Esophagus muscularis mucosa (tissue), 4 donors: ENCODE data around the gene EMC10. TPM values are rescaled to one million over a fixed set of nuclear protein-coding genes. Genes with fewer than 3 reads are reported as not detected.
A peak's percentile ranks its signal among the peaks of the same experiment; 100 is the strongest.

ENCODE experiments used
- DNase-seq: peaks from one replicate; pipeline ENCODE4 v3.0.0-alpha.2; 2017; ENCODE audit errors: extremely low spot score
- H3K27ac ChIP-seq, 4 donors: fragments of 200-600 bp; sonication (generic); replicated peaks in 1 of 4; 1 replicate in 3 of 4; 2 replicates in 1 of 4; pipeline ENCODE4 v1.5.1; 2016 to 2019; ENCODE audit warnings: mild to moderate bottlenecking in 1 of 4
- H3K27me3 ChIP-seq, 4 donors: fragments of 200-600 bp; sonication (generic); one replicate each; pipeline versions ENCODE4 v1.5.1 to v1.6.0; 2016 to 2019
- H3K36me3 ChIP-seq, 4 donors: fragments of 200-600 bp; sonication (generic); one replicate each; pipeline ENCODE4 v1.5.1; 2016 to 2019
- H3K4me1 ChIP-seq, 4 donors: fragments of 200-600 bp; sonication (generic); one replicate each; pipeline ENCODE4 v1.5.1; 2016 to 2019
- H3K4me3 ChIP-seq, 4 donors: fragments of 200-600 bp; sonication (generic); 1 replicate in 2 of 4; 2 replicates in 2 of 4; pipeline ENCODE4 v1.5.1; 2016 to 2019; ENCODE audit warnings: mild to moderate bottlenecking in 4 of 4, moderate library complexity in 1 of 4
- H3K9me3 ChIP-seq, 4 donors: fragments of 200-600 bp; sonication (generic); 1 replicate in 3 of 4; 2 replicates in 1 of 4; pipeline ENCODE4 v1.5.1; 2016 to 2019
- EP300 ChIP-seq: sonication (generic); formaldehyde crosslinking; IDR thresholded peaks from one replicate; pipeline ENCODE4 v1.6.1; 2017; ENCODE audit warnings: antibody characterized with exemption
- POLR2A ChIP-seq: fragments of 450-650 bp; IDR thresholded peaks from one replicate; pipeline ENCODE4 v1.6.1; 2017; ENCODE audit warnings: antibody characterized with exemption, moderate library complexity, mild to moderate bottlenecking, low read depth
- POLR2AphosphoS5 ChIP-seq, 2 donors: sonication (generic); formaldehyde crosslinking; IDR thresholded peaks; one replicate each; pipeline ENCODE4 v1.6.1; 2017; ENCODE audit warnings: antibody characterized with exemption in 2 of 2
- WGBS: methylation state at CpG from one replicate; pipeline ENCODE4 v1.1.5; 2018; 5-methylcytosine and 5-hydroxymethylcytosine counted together
- intact Hi-C: fragments of 100-400 bp; cut with DNase I; formaldehyde crosslinking; loops from one replicate; pipeline ENCODE4 v1.15.1; 2023
- total RNA-seq, 4 donors: library from RNA; depleted of rRNA; stranded (reverse); fragments of >200 nt; gene quantifications; one replicate each; pipeline versions ENCODE4 v1.1.0 to v1.2.1, GENCODE V29; 2016
- TF ChIP-seq, protein P1 (sequence below), 3 experiments: fragments of 200-600 bp in 2 of 3; fragments of 450-650 bp in 1 of 3; sonication (generic) in 2 of 3; IDR thresholded peaks; one replicate each; pipeline ENCODE4 v1.5.1; 2017 to 2019; ENCODE audit warnings: antibody characterized with exemption in 3 of 3, mild to moderate bottlenecking in 2 of 3, moderate library complexity in 1 of 3

Gene EMC10
- total RNA-seq, 4 donors from 2014 or later, result 41.1 to 79.1 (median 59.7) TPM

DNA sequence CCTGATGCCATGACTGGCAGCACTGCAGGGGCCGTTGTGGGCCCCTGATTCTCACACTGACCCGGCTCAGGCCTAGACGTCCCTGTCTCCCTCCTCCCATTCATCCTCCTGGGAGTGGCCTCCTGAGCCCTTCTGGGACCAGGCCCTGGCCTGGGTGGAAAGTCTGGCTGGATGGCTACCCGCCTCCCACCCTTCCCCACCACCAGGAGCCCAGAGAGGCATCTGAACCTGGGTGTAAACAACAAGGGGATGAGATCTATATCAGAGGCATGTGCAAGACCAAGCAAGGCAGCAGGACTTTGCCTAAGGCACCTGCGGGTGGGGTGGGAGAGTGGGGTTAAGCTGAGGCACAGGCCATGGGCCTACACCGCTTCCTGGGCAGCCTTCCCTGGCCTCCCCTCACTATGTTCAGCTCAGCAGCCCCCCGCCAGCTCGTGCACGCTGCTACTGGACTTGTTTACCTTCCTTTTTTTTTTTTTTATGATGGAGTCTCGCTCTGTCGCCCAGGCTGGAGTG lies 59.4 kb downstream of the EMC10 start:
- H3K4me3 ChIP-seq, result no peak overlapping the region
- no peaks in the 10 kb centered on the region for H3K4me1 ChIP-seq
- no peak overlapping the region for H3K27ac ChIP-seq
- intact Hi-C loops, result loop anchor here (2.0 kb wide), 1 partner anchor 247 kb away; no protein-coding TSS in a partner anchor
- no peaks in the 10 kb centered on the region for H3K36me3 ChIP-seq
- no peak for TF ChIP-seq POLR2A
- no peak for TF ChIP-seq EP300
- TF ChIP-seq POLR2AphosphoS5 (IDR thresholded peaks at IDR 0.05), result no peak
- TF ChIP-seq, protein P1, sequence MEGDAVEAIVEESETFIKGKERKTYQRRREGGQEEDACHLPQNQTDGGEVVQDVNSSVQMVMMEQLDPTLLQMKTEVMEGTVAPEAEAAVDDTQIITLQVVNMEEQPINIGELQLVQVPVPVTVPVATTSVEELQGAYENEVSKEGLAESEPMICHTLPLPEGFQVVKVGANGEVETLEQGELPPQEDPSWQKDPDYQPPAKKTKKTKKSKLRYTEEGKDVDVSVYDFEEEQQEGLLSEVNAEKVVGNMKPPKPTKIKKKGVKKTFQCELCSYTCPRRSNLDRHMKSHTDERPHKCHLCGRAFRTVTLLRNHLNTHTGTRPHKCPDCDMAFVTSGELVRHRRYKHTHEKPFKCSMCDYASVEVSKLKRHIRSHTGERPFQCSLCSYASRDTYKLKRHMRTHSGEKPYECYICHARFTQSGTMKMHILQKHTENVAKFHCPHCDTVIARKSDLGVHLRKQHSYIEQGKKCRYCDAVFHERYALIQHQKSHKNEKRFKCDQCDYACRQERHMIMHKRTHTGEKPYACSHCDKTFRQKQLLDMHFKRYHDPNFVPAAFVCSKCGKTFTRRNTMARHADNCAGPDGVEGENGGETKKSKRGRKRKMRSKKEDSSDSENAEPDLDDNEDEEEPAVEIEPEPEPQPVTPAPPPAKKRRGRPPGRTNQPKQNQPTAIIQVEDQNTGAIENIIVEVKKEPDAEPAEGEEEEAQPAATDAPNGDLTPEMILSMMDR (IDR thresholded peaks at IDR 0.05), result no peak
- H3K27me3 ChIP-seq, result peaks cover 0 to 48% (median 0%) of the 10 kb centered on the region in 4 donors
- DNase-seq, result no peak
- H3K9me3 ChIP-seq, result peaks cover 0 to 21% (median 16%) of the 10 kb centered on the region in 4 donors
- WGBS, result 78% methylated on average over 11 of the region's 11 CpGs

DNA sequence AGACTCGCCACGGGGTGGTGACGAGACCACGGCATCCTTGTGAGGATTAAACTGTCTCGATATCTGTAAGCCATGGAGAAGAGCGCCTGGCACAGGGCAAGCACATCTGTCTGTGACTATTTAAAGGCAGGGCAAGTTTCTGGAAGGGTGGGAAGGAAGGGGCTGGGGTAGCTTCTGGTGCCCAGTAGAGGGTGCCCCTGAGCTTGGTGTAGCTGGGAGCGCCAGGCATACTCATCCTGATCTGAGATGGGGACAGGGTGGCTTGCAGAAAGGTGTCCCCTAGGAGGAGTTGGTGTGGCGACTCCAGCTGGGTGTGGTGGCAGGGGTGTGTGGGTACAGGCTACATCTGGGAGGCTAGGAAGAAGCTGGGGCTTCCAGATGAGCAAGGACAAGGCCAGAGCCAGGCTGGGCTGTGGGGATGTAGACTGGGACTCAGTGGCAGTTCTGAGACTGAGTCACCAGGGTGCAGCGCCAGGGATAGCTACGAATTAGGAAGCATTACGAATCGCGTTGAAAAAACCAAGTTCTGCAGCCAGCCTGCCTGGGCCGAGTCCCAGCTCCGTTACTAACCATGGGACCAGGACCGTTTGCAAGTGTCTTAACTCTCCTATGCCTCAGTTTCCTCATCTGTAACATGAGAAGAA lies 60.5 kb downstream of the EMC10 start:
- H3K9me3 ChIP-seq, result peaks cover 0 to 21% (median 16%) of the 10 kb centered on the region in 4 donors
- H3K4me1 ChIP-seq, result no peaks in the 10 kb centered on the region
- H3K4me3 ChIP-seq, result no peak overlapping the region
- H3K36me3 ChIP-seq, result no peaks in the 10 kb centered on the region
- no peak for DNase-seq
- WGBS, result 92% methylated on average over 12 of the region's 16 CpGs
- TF ChIP-seq, protein P1 (IDR thresholded peaks at IDR 0.05), result no peak
- TF ChIP-seq POLR2AphosphoS5 (IDR thresholded peaks at IDR 0.05) (no peak), POLR2A (no peak), EP300 (no peak)
- no peak overlapping the region for H3K27ac ChIP-seq
- H3K27me3 ChIP-seq, result peaks cover 0 to 37% (median 0%) of the 10 kb centered on the region in 4 donors
- intact Hi-C loops, result loop anchor here (2.0 kb wide), 1 partner anchor 246 kb away; no protein-coding TSS in a partner anchor

DNA sequence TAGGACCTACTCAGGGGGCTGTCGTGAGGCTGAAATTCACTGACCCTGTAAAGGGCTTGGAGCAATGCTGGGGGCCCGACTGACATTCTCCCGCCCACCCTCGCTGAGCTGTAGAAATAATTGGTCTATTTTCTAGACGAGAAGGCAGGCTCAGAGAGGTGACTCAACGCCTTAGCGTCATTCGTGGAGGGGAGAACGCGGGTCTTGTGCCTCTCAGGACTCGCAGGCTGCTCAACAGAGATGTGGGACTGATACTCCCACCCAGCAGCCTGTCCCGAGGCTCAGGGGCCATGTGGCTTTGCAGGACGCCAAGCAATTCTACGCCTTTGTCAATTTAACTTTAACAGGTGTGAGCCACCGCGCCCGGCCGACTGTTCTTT lies 61.0 kb downstream of the EMC10 start:
- no peaks in the 10 kb centered on the region for H3K4me1 ChIP-seq
- no peaks in the 10 kb centered on the region for H3K36me3 ChIP-seq
- H3K4me3 ChIP-seq, result no peak overlapping the region
- H3K27ac ChIP-seq, result no peak overlapping the region
- TF ChIP-seq, protein P1 (IDR thresholded peaks at IDR 0.05), result no peak
- TF ChIP-seq POLR2AphosphoS5 (IDR thresholded peaks at IDR 0.05) (no peak), EP300 (no peak), POLR2A (no peak)
- intact Hi-C loops, result loop anchor here (2.0 kb wide), 1 partner anchor 246 kb away; no protein-coding TSS in a partner anchor
- H3K27me3 ChIP-seq, result peaks cover 0 to 32% (median 0%) of the 10 kb centered on the region in 4 donors
- WGBS, result 84% methylated on average over 11 of the region's 18 CpGs
- no peak for DNase-seq
- H3K9me3 ChIP-seq, result peaks cover 0 to 18% (median 13%) of the 10 kb centered on the region in 4 donors

DNA sequence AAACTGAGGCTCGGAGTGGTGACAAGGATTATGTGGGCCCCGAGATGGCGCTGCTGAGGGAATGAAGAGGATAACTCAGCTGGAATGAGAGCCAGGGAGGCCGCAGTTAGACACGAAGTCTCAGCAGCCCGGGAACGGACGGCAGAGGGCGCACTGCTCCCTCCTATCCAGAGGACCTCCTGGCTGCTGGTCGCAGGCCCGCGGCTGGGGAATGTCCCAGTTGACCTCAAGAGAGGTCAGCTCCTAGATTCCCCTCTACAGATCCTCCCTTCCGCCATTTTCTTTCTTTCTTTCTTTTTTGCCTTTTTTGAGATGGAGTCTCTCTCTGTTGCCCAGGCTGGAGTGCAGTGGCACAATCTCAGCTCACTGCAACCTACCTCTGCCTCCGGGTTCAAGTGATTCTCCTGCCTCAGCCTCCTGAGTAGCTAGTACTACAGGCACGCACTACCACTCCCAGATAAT lies 61.5 kb downstream of the EMC10 start:
- peaks cover 0 to 28% (median 0%) of the 10 kb centered on the region in 4 donors for H3K27me3 ChIP-seq
- H3K27ac ChIP-seq, result no peak overlapping the region
- TF ChIP-seq POLR2A (no peak), POLR2AphosphoS5 (IDR thresholded peaks at IDR 0.05) (no peak)
- TF ChIP-seq, protein P1 (IDR thresholded peaks at IDR 0.05), result peak; percentile 47 to 61 (median 55)
- H3K36me3 ChIP-seq, result no peaks in the 10 kb centered on the region
- no peak overlapping the region for H3K4me3 ChIP-seq
- H3K4me1 ChIP-seq, result no peaks in the 10 kb centered on the region
- intact Hi-C loops, result loop anchor here (2.0 kb wide), 1 partner anchor 245 kb away; no protein-coding TSS in a partner anchor
- 23% methylated on average over 15 of the region's 15 CpGs for WGBS
- peaks cover 0 to 13% (median 8%) of the 10 kb centered on the region in 4 donors for H3K9me3 ChIP-seq
- no peak for DNase-seq

Other genes starting within 250 kb of the EMC10 start
- gene KCNC3, start 147.1 kb upstream of the EMC10 start, total RNA-seq, result under 1 TPM; 0.32 to 0.69 (median 0.37) TPM
- 1 to 10 TPM in 2 of 4 donors, under 1 TPM in 2; 0.17 to 3.7 (median 0.81) TPM for gene NAPSA, start 110.9 kb upstream of the EMC10 start, total RNA-seq
- gene NR1H2, start 100.0 kb upstream of the EMC10 start, total RNA-seq, result 100 to 1,000 TPM; 123 to 224 (median 191) TPM
- gene POLD1, start 92.2 kb upstream of the EMC10 start, total RNA-seq, result 10 to 100 TPM in 3 of 4 donors, 1 to 10 TPM in 1; 8.8 to 18.0 (median 11.6) TPM
- under 1 TPM in 1 of 4 donors, not detected in 3; 0.17 TPM for gene SPIB, start 57.6 kb upstream of the EMC10 start, total RNA-seq
- not detected for gene MYBPC2, start 43.6 kb upstream of the EMC10 start, total RNA-seq
- under 1 TPM in 2 of 4 donors, not detected in 2; 0.32 to 0.52 TPM for gene GARIN5A, start 341 bp downstream of the EMC10 start, total RNA-seq
- 10 to 100 TPM; 31.3 to 59.4 (median 42.9) TPM for gene JOSD2, start 34.7 kb downstream of the EMC10 start, total RNA-seq
- gene ASPDH, start 37.4 kb downstream of the EMC10 start, total RNA-seq, result 1 to 10 TPM in 1 of 4 donors, not detected in 3; 1.6 TPM
- 10 to 100 TPM in 1 of 4 donors, 1 to 10 TPM in 3; 3.7 to 12.5 (median 6.7) TPM for gene LRRC4B, start 91.9 kb downstream of the EMC10 start, total RNA-seq
- gene SYT3, start 163.4 kb downstream of the EMC10 start, total RNA-seq, result 1 to 10 TPM in 1 of 4 donors, under 1 TPM in 2, not detected in 1; 0.17 to 1.2 (median 0.71) TPM
- 1 to 10 TPM in 1 of 4 donors, not detected in 3; 1.1 TPM for gene C19orf81, start 172.9 kb downstream of the EMC10 start, total RNA-seq
- gene SHANK1, start 243.3 kb downstream of the EMC10 start, total RNA-seq, result under 1 TPM in 3 of 4 donors, not detected in 1; 0.11 to 0.42 (median 0.39) TPM
- gene CLEC11A, start 246.9 kb downstream of the EMC10 start, total RNA-seq, result 10 to 100 TPM in 3 of 4 donors, 1 to 10 TPM in 1; 8.3 to 15.4 (median 11.1) TPM